Thyroid gland (tissue), 4 donors: ENCODE data around the gene TMEM221.

ENCODE experiments used
- POLR2A ChIP-seq, 2 donors: fragments of 450-650 bp; IDR thresholded peaks; one replicate each; pipeline ENCODE4 v1.6.1; 2017; ENCODE audit warnings: antibody characterized with exemption in 2 of 2, mild to moderate bottlenecking in 2 of 2, moderate library complexity in 1 of 2
- TF ChIP-seq, protein P1 (sequence below), 6 experiments: fragments of 200-600 bp in 3 of 6; fragments of 450-650 bp in 3 of 6; sonication (generic) in 3 of 6; IDR thresholded peaks; one replicate each; pipeline ENCODE4 v1.5.1; 2016 to 2019; ENCODE audit warnings: antibody characterized with exemption in 6 of 6, mild to moderate bottlenecking in 2 of 6, inconsistent platforms in 1 of 6, moderate library complexity in 1 of 6

DNA sequence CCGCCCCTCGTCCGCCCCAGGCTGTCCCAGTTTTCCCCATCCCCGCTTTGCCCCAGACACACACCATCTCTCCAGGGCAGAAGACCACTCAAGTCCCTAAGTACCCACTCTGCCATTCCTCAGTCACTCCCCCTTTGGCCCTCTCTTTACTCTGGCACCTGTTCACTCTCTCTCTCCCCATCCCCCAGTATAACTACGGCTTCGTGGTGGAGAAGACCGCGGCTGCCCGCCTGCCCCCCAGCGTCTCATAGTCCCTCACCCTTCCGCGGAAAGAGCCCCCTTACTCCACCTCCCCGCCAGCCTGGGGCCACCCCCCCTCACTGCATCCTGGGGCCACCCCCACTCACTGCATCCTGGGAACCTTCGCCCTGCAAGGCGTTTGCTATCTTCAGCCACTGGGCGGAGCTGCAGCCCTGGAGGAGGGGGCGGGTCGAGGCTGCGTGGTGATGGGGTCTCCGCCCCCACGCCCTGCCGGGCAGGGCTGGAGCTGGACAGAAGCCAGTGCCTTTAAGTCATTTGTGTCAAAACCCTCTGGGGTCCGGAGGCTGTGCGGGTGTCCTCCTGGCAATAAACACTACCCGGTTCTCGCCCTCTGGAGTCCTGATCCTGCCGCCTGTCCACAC is 23.6 kb downstream of the TMEM221 start:
- TF ChIP-seq, protein P1, sequence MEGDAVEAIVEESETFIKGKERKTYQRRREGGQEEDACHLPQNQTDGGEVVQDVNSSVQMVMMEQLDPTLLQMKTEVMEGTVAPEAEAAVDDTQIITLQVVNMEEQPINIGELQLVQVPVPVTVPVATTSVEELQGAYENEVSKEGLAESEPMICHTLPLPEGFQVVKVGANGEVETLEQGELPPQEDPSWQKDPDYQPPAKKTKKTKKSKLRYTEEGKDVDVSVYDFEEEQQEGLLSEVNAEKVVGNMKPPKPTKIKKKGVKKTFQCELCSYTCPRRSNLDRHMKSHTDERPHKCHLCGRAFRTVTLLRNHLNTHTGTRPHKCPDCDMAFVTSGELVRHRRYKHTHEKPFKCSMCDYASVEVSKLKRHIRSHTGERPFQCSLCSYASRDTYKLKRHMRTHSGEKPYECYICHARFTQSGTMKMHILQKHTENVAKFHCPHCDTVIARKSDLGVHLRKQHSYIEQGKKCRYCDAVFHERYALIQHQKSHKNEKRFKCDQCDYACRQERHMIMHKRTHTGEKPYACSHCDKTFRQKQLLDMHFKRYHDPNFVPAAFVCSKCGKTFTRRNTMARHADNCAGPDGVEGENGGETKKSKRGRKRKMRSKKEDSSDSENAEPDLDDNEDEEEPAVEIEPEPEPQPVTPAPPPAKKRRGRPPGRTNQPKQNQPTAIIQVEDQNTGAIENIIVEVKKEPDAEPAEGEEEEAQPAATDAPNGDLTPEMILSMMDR (IDR thresholded peaks at IDR 0.05): peak in 3 of 6 experiments; percentile 8 to 31 (median 30)
- TF ChIP-seq POLR2A (IDR thresholded peaks at IDR 0.05): no peak
